DMS53 treated with DMSO at 0.1 percent for 48 hours (cell line): ENCODE data around the gene ZNF433.
A peak's percentile ranks its signal among the peaks of the same experiment; 100 is the strongest.
"Not testable (repeated sequence)": the region's sequence is repeated elsewhere in the genome, so short reads cannot be mapped to it uniquely, and the experiment has no call there.

Source experiments
- DNase-seq: peaks from one replicate; lab custom pipeline; 2025; ENCODE audit not compliant: unreplicated experiment; lab: John Stamatoyannopoulos, UW

Gene ZNF433

GRCh38 chr19:12035220-12036172, at the start of gene ZNF433:
Gene ZNF433 (minus strand): TSS chr19:12035679. CDS start chr19:12035539, 140 bp downstream.
- DNase-seq = peak; percentile 89

GRCh38 chr19:12083336-12083735, 47.9 kb upstream of the ZNF433 start:
- not testable (repeated sequence) for DNase-seq

- DNase-seq = no peak
Observed at GRCh38 chr19:12077375-12077774, 41.9 kb upstream of the ZNF433 start.

GRCh38 chr19:12076331-12076730, 40.9 kb upstream of the ZNF433 start:
- not testable (repeated sequence) for DNase-seq

- DNase-seq = no peak
Observed at GRCh38 chr19:12075538-12076139, 40.2 kb upstream of the ZNF433 start.

GRCh38 chr19:12064590-12065538, 29.4 kb upstream of the ZNF433 start, which contains the start of gene ZNF844:
Gene ZNF844 (plus strand): TSS chr19:12064731. CDS start chr19:12064874, 143 bp downstream.
- DNase-seq = peak; percentile 63

GRCh38 chr19:12055784-12056183, 20.3 kb upstream of the ZNF433 start:
- DNase-seq = no peak

- peak; percentile 89 for DNase-seq
Observed at GRCh38 chr19:12052497-12053169, 17.2 kb upstream of the ZNF433 start, which contains the start of gene ZNF878. Gene ZNF878 (minus strand): TSS chr19:12052961. CDS start chr19:12052801, 160 bp downstream.

GRCh38 chr19:12052091-12052496, 16.6 kb upstream of the ZNF433 start:
- peak; percentile 6 for DNase-seq

- DNase-seq = no peak
Observed at GRCh38 chr19:12047868-12048267, 12.4 kb upstream of the ZNF433 start.

- DNase-seq = no peak
Observed at GRCh38 chr19:12043752-12044422, 8.4 kb upstream of the ZNF433 start.

- no peak for DNase-seq
Observed at GRCh38 chr19:12042893-12043292, 7.4 kb upstream of the ZNF433 start.

GRCh38 chr19:12034620-12035019, 859 bp downstream of the ZNF433 start:
- no peak for DNase-seq

GRCh38 chr19:12034198-12034597, 1.3 kb downstream of the ZNF433 start:
- no peak for DNase-seq

- no peak for DNase-seq
Observed at GRCh38 chr19:12015753-12016116, 19.7 kb downstream of the ZNF433 start.

- no peak for DNase-seq
Observed at GRCh38 chr19:12015015-12015752, 20.3 kb downstream of the ZNF433 start.

GRCh38 chr19:12000152-12000981, 35.1 kb downstream of the ZNF433 start:
- no peak for DNase-seq

GRCh38 chr19:11995174-11995573, 40.3 kb downstream of the ZNF433 start:
- no peak for DNase-seq
